ENCODE measurements around the gene TACC2. TPM values are rescaled to one million over a fixed set of nuclear protein-coding genes. Genes with fewer than 3 reads are reported as not detected.
A peak's percentile ranks its signal among the peaks of the same experiment; 100 is the strongest.

Gene TACC2
- polyA plus RNA-seq, 4 donors, result 27.9 to 58.2 (median 44.1) TPM

DNA sequence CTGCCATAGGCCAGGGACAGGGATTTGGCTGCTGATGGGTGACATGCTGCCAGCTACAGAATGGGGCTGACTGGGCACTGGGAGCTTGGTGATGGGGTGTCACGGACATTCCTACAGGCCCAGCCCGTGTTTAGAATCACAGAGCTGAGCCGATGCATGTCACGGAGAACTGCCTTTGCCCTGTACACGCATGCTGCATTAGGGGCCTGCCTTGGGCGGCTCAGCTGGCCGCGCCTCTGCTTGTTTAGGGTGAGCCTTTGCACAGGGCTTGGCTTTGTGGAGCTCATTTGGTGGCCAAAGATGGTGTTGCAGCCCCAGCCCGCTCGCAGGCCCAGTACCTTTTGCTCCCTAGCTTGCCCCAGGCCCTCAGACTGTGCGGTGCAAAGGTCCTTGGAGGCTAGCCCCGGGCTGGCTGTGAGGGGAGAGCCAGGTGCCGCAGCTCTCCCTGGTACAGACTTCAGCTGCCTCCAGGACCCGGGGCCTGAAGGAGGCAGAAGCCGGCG, 173.8 kb downstream of the TACC2 start:
- DNase-seq (ENCODE audit: low read depth in 4 of 4, low spot score in 3 of 4), result no peak

DNA sequence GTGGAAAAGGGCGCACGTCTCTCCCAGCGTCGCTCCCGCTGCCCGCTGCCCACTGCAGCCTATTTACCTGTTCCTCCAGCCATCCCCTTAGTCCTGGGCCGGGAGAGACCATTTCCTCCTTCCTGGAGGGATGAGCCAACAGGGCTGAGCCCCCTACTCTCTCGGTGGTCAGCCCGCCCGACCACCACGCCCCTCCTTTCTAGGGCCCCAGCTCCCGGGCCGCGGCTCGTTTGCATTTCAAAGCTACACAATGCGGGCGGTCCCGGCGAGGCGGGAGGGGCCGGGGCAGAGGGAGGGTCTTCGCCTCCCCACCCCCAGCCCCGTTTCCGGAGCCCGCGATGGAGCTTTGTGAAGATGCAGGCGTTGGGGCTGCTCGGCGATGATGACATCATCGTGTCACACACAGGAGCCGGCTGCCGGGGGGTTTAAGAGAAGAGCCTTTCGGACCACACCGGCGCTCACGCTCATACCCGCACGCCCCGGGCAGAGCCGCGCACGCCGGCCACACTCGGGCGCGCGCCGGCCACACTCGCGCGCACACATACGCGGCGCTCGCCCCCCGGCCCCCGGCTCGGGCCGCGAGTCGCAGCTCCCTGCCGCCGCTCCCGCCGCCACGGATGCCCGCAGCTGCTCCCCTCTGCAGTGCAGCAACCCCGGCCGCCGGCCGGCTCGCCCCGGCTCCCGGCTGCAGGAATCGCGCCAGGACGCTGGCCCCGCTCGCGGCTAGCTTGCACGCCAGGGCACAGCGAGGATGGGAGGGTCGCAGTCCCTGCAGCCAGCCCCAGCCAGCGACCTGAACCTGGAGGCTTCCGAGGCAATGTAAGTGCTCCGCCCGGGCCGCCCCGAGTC, 174.4 kb downstream of the TACC2 start:
- DNase-seq (ENCODE audit: low read depth in 4 of 4, low spot score in 3 of 4), result peak in 1 of 4 donors; percentile 64

DNA sequence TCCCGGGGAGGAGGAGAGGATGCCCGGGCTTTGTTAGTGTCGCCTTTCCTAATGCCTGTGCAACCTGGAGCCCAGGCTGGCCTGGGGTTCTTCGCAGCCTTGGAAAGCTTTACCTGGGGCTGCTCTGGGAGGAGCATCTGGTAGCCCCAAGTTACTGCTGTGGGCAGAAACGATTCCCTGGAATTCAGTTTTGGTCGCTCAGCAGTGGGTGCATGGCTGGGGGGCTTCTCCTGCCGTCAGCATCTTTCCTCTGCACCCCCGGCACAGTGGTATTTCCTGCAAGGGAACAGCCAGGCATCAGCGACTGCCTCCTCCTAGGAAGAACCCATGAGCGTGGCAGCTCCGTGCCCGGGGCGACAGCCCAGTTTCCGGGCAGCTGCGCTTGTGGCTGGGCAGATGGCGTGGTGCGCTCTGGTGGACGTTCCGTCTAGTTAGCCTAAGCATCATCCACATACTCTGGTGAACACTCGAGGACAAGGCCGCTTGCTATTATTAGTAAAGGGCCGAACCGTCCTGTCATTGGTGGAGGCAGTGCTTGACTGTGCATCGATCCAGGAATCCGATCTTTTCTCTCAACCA, 175.1 kb downstream of the TACC2 start:
- DNase-seq (ENCODE audit: low read depth in 4 of 4, low spot score in 3 of 4), result no peak

DNA sequence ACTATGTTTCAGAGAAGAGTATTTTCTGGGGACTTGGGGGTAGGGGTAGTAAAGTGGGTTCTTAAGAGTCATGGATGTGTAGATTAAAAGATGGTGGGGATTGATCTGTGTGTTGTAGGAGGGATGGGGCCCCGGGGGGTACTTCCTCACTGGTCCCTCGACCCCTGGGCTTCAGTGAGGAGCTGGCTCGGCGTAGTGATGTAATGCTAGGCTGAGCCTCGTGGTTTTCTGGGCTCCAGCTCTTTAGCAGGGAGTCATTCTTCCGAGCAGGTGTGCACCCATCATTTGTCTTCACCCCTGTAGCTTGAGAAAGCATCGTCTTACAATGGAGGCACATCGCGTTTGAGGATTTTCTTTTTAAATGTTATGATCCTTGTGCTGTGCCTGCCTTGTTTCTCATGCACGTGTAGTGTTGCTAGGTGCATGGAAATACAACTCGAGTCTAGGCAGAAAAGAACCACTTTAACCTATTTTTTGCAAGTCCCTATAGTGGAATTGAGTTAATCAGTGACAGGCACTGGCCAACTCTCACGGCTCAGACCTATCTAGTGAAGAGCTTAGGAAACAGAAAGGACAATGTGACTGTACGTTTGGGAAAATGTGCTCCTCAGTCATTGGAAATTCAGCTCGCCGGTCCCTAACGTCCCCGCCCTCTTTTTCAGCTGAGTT, 176.0 kb downstream of the TACC2 start:
- no peak for DNase-seq (ENCODE audit: low read depth in 4 of 4, low spot score in 3 of 4)

DNA sequence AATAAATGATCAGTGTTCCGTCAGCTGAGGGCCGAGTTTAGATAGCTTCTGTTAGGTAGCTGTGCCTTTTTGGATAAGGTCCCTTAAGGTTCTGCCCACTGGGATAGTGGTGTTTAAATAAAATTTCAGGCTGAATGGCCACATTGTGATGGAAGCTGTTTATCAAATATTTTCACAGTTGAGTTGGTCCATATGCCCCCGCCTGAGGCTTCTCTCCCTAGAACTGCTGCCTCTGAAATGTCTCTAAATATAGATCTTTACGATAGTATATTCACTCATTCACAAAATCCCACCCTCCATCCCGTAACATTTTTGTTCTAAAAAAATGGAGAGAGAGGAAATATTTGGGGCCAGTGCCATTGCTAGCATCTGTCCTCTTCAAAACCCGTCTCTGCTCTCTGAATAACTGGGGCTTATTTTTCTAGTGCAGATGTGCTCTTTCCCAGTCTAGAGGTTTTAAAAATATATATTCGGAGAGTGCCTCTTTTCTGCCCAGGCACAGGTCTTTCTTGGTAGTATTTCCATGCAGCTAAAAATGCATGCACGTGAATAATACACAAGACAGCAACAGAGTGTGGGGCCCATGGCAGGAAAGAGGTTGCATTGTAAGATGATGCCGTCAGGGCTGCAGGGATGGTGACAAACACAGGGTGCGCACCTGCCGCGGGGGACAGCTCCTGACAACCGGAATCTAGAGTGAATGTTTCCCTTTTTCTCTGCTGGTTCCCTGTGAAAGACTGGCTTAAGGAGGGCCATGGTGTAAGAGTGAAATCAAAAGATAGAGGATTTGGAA, 176.7 kb downstream of the TACC2 start:
- no peak for DNase-seq (ENCODE audit: low read depth in 4 of 4, low spot score in 3 of 4)

DNA sequence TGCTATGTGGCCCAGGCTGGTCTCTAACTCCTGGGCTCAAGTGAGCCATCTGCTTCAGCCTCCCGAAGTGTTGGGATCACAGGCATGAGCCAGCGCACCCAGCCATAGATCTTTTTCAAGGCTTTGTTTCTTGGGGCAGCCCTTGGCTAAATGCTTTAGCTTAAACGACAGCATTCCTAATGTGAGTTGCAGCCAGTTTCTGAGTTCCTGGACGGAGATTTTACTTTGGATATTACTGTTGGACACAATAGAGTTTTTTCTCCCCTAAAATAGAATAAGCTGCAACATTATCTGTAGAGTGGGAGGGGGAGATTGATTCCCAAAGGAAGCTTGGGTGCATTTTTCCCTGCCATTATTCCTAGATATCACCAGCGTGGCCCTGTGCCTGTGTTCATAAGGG, 179.1 kb downstream of the TACC2 start:
- DNase-seq (ENCODE audit: low read depth in 4 of 4, low spot score in 3 of 4), result no peak

DNA sequence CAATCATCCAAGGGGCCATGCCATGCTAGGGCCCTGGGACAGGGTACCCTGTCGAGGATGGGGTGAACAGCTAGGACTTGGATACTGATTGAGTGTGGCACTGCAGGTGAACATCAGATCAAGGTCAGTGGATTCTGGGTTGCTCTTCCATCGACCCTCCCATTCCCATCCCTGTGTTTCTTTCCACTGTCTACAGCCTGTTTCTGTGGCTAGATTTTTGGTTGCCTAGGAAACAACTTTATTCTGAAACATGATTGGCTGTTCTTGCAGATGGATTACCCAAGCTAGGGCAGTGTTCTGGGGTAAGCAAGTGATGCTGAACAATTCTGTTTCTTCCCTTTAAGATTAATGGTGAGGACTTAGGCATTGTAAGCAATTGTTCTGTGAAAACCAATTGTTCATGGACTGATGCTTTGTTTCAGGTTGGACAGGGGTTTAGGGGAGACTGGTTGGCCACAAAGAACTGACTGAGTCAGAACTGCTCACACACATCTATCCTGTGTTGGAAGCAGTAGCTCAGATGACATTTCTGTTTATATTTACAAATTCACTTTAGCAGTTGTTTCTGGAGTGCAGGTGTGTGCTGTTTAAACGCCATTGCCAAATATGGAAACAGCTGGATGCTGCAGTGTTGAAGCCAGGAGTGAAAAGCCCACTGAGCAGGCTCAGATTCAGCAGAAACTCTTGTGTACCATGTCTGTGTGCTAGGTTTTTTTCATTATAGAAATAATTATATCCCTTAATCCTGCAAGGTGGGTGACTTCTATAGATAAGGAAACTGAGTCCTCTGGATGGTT, 179.8 kb downstream of the TACC2 start:
- no peak for DNase-seq (ENCODE audit: low read depth in 4 of 4, low spot score in 3 of 4)

DNA sequence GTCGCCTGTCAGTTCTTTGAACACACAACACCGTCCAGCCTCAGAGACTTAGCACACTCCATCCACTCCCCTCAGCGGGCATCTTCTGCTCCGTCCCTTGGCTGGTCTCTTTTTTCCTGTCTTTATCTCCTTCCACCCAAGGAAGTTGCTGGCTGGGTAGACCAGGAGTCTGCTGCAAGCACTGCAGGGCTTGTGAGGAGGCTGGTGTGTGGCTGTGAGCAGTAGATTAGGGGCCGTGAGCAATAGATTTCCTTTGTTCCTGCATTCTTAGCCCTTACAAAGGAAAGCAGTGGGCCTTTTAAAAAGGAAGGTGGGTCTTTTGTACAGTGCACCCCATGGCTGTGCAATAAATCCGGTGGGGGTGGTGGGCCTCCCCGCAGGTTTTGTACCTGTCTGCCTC, 181.8 kb downstream of the TACC2 start:
- no peak for DNase-seq (ENCODE audit: low read depth in 4 of 4, low spot score in 3 of 4)

DNA sequence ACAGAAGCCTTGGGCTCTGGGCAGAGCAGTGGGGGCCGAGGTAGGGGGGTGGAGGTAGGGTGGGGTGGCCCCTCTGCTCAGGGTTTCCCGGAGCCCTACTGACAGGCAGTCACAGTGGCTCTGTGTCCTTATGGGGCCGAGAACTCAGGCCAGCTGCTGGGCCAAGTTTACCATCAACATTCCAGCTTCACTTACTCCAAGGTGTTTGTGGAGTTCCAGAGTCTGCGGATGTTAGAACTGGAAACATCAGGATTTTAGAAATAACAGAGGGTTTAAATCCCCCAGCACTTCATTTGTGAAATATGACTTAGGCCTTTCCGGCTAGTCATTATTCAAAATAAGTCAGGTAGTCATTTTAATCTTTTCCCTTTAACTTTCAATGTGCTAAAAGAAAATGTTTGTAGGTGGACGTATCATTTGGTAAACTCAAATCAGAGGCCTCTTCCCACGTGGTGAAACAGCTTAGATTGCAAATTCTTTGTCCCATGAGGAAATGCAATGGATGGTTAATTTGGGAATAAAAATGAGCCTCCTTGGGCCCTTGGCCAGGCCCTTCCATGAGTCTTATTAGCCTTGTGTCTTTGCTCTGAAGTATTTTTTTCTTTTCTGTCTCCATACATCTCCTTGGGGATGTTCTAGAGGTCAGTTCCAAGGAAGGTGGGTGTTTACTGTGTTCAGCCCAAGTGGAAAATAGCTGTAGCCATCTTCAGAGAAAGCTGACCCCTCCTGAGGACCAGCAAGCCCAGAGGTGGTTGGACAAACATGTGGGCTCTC, 182.5 kb downstream of the TACC2 start:
- no peak for DNase-seq (ENCODE audit: low read depth in 4 of 4, low spot score in 3 of 4)

DNA sequence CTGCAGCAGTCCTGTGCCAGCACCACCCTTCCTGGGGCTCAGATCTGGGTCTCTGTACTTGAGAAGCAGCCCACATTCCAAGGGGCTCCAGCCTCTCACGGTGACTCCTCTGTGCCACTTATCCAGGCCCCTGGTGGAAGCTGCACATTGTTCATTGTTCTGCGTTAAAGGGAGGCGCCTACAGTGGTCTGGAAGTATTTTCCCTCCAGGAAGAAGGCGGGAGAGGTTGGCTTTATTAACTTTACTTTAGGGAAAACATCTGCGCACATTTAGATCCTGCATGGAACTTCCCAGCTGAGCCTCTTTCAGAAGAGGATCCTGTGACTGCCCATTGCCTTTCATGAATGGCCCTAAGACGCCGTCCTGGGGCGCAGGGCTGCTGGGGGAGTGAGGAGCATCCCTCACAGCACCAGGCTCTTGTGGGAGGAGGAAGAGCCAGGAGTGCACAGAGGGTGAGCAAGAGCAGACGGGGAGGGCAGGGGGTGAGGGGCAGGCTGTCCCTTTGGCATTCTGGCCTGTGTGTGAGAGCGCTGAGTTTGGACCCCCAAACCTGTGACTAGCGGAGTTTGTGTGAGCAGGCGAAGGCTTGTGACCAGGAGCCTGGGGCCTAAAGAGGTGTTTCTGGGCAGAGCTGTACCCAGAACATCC, 183.5 kb downstream of the TACC2 start:
- DNase-seq (ENCODE audit: low read depth in 4 of 4, low spot score in 3 of 4), result no peak

DNA sequence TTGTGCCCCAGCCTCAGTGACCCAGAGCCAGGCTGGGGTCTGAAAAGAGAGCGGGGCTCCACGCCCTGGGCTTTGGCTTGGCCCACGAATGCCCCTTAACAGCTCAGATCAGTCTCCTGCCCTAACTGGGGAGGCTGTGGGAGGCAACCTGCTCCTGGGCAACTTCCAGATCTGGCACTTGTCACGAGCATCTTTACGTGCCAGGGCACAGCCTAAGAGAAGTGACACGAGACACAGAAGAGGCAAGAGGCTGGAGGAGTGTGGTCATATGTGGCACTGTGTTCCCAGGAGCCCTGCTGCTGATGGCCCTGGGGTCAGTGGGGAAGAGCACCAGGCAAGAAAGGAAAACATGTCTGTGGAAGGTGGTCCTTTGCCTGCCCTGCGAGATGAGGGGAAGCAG, 184.4 kb downstream of the TACC2 start:
- DNase-seq (ENCODE audit: low read depth in 4 of 4, low spot score in 3 of 4), result no peak

DNA sequence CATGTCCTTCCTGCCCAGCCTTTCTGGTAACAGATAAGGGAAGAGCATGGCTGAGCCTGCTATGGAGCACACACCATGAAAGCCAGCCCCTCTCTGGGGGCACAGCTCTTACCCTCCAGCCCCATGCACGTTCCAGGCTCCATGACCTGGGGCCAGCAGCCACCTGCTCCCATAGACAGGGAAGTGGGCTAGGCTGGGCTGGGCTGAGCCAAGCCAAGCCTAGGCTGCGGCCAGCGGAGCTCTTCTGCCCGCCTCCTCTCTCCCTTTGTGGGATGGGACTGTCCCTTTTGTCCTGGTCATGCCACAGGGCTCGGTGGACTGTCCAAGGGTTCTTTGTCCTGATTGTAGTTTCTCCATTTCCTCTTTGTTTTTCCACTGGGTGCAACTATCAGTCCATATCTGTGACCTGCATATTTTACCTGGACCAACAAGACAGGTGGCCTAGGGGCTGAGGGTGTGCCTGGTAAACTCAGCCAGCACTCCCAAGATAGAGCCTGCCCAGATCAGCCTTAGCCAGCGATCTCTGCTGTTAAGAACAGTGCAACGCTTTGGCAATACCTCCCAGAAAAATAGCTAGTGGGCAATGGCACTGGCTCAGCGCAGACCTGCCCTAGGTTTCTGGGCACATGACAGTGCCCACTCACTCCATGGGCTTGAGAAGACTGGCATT, 184.9 kb downstream of the TACC2 start:
- DNase-seq (ENCODE audit: low read depth in 4 of 4, low spot score in 3 of 4), result no peak

DNA sequence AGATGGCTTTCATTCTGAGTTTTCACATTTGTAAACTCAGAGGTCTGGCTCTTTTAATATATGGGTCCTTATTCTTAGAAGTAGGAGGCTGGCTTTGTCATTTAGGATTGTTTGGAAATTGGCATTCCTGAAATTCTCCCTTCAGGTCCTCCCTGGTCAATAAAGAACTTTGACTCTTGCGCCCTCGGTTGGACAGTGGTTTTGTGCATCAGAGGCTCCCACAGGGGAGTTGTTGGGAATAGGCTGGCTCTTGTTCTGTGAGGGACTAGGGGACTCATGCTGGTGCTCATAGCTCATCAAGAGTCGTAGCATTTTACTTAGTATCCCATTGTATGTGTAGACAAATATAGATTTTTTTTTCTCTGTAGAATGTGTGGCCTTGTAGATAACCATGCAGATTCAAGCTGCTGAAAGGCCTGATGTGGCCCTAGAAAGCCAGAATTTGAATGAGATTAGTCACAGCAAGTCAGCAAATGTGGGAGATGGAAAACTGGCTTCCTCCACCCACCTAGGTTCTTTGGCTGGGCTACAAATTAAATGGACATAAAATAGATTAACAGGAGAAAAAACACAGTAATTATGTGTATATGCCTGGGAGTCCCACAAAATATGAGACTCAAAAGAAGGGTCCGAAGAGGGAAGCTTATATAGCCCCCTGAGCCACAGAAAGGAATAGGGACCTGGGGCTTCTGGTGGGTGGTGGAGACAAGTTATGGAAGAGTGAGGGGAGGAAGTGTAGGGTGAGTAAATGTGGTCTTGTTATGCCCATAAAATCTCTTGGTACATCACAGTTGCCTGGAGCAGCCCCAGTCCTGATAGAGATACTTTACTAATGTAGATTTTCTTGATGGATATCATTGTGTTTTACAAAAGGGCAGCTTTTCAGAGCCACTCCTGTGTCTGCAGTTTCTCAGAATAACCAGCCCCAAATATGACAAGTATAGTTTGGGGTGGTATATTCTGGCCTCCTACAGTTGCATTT, 187.6 kb downstream of the TACC2 start:
- no peak for DNase-seq (ENCODE audit: low read depth in 4 of 4, low spot score in 3 of 4)

DNA sequence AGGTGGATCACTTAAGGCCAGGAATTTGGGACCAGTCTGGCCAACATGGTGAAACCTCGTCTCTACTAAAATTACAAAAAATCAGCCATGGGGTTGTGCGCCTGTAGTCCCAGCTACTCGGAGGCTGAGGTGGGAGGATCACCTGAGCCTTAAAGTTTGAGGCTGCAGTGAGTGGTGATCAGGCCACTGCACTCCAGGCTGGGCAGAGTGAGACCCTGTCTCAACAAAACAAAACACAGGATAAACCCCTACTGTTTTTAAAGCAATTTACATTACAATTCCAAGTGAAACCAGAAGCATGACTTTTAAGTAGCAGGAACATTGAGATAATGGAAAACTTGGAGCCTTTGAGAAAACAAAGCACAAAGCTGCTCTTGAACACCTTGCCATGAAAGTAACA, 189.7 kb downstream of the TACC2 start:
- no peak for DNase-seq (ENCODE audit: low read depth in 4 of 4, low spot score in 3 of 4)

DNA sequence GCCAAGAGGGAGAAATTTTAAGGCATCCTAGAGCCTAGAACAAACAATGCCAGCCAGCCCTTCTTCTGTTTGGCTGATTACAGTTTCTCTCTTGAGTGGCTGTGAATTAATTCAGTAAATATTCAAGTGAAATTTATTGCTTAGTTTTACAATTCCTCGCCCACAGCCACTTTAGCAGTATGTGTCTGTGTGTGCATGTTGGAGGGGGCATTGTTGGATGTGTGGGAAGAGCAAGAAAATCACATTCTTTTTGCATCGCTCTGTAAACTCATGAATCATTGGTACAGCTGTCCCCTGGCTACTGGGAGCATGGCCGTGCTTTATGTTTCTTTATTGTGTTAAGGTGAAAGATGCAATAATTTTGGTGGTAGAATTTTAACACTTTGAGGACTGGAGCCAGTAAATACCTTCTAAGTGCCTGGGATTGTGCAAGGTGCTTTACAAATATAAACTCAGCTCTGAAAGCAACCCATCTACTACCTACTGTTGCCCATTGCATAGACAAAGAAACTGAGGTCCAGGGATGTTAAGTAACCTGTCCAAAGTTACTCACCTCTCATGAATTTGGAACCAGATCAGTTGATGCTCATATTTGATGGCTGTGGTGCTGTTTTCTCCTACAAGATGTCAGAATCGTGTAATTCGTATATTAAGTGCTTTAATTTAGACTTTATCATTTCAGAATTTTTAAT, 192.2 kb downstream of the TACC2 start:
- DNase-seq (ENCODE audit: low read depth in 4 of 4, low spot score in 3 of 4), result no peak

DNA sequence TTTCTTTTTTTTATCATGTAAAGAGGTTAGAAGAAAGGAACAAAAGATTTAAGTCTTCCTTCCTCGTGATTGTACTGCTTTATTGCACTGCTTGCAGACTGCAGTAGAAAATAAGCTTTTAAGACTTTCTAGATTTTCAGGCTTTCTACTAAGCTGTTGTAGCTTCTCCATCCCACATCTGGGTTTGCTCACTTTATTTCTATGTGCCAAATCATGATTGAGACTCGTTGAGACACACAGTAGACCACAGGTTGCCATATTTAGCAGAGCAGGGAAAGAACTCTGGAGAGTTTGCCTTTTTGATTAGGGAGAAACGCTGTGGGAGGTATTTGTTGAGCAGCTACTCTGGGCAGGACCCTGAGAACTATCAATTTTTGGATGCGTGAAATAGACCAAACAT, 192.9 kb downstream of the TACC2 start:
- DNase-seq (ENCODE audit: low read depth in 4 of 4, low spot score in 3 of 4), result no peak

All from left renal pelvis (tissue), 4 donors.